Natural killer cell treated with Interleukin-12 subunit alpha and Interleukin-12 subunit beta and Interleukin-15 and Interleukin-18, amount 100 ng/mL, for 72 hours (primary cell): Measurements from ENCODE around the gene USO1. TPM values are rescaled to one million over a fixed set of nuclear protein-coding genes. Genes with fewer than 3 reads are reported as not detected.

Experiments used
- ATAC-seq, 2 donors: fragments of 150-1000 bp; cut with Tn5 transposase in 1 of 2; sonication (Bioruptor Pico), chemical (Tn5 transposase) in 1 of 2; 2 replicates each; pipeline ENCODE4 v1.10.0; 2021
- DNase-seq: peaks from one replicate; pipeline ENCODE4 v3.0.0; 2022; ENCODE audit warnings: low spot score
- H3K27ac Mint-ChIP-seq, 2 donors: 1 replicate in 1 of 2; 2 replicates in 1 of 2; pipeline ENCODE4 v1.8.0; 2022; ENCODE audit warnings: mixed read lengths in 2 of 2, mild to moderate bottlenecking in 1 of 2, moderate library complexity in 1 of 2
- H3K27me3 Mint-ChIP-seq, 2 donors: 1 replicate in 1 of 2; 2 replicates in 1 of 2; pipeline ENCODE4 v1.8.0; 2022; ENCODE audit warnings: mixed read lengths in 2 of 2
- H3K36me3 Mint-ChIP-seq: one replicate; pipeline ENCODE4 v1.8.0; 2022; ENCODE audit warnings: mixed read lengths
- H3K4me1 Mint-ChIP-seq, 2 donors: 1 replicate in 1 of 2; 2 replicates in 1 of 2; pipeline ENCODE4 v1.8.0; 2022; ENCODE audit warnings: low read depth in 2 of 2, mixed read lengths in 2 of 2, mild to moderate bottlenecking in 1 of 2
- H3K4me3 Mint-ChIP-seq: one replicate; pipeline ENCODE4 v1.8.0; 2022; ENCODE audit warnings: mixed read lengths
- H3K9me3 Mint-ChIP-seq: 2 replicates; pipeline ENCODE4 v1.8.0; 2022; ENCODE audit warnings: mixed read lengths
- total RNA-seq, 2 donors: library from RNA; stranded (reverse); gene quantifications; one replicate each; pipeline ENCODE4 v1.2.3, GENCODE V29; 2022

Gene USO1
- total RNA-seq, 2 donors from 2014 or later: 49.6 to 59.4 TPM

- ATAC-seq (no peak), DNase-seq (no peak)
- no peaks in the 10 kb centered on the region for H3K36me3 Mint-ChIP-seq
- H3K4me1 Mint-ChIP-seq: no peaks in the 10 kb centered on the region
- H3K27me3 Mint-ChIP-seq: no peaks in the 10 kb centered on the region
- H3K27ac Mint-ChIP-seq: no peak overlapping the region
- no peaks in the 10 kb centered on the region for H3K9me3 Mint-ChIP-seq
- H3K4me3 Mint-ChIP-seq: no peak overlapping the region
Measured at GRCh38 chr4:75820676-75821075, 96.3 kb downstream of the USO1 start.

- H3K4me3 Mint-ChIP-seq: no peak overlapping the region
- no peaks in the 10 kb centered on the region for H3K27me3 Mint-ChIP-seq
- no peak overlapping the region for H3K27ac Mint-ChIP-seq
- ATAC-seq: no peak
- no peaks in the 10 kb centered on the region for H3K9me3 Mint-ChIP-seq
- H3K36me3 Mint-ChIP-seq: no peaks in the 10 kb centered on the region
- H3K4me1 Mint-ChIP-seq: no peaks in the 10 kb centered on the region
- DNase-seq: no peak
Measured at GRCh38 chr4:75821216-75821615, 96.8 kb downstream of the USO1 start.

GRCh38 chr4:75821966-75822365 lies 97.6 kb downstream of the USO1 start:
- Mint-ChIP-seq H3K4me1 (no peaks in the 10 kb centered on the region), H3K27ac (no peak overlapping the region), H3K9me3 (no peaks in the 10 kb centered on the region), H3K4me3 (no peak overlapping the region), H3K36me3 (no peaks in the 10 kb centered on the region), H3K27me3 (no peaks in the 10 kb centered on the region)
- ATAC-seq: no peak
- DNase-seq: no peak

GRCh38 chr4:75822416-75822815 lies 98.0 kb downstream of the USO1 start:
- no peak overlapping the region for H3K4me3 Mint-ChIP-seq
- DNase-seq: no peak
- H3K27me3 Mint-ChIP-seq: no peaks in the 10 kb centered on the region
- no peaks in the 10 kb centered on the region for H3K36me3 Mint-ChIP-seq
- no peaks in the 10 kb centered on the region for H3K9me3 Mint-ChIP-seq
- H3K4me1 Mint-ChIP-seq: no peaks in the 10 kb centered on the region
- no peak overlapping the region for H3K27ac Mint-ChIP-seq
- ATAC-seq: no peak

- no peak for DNase-seq
- no peak for ATAC-seq
- H3K27ac Mint-ChIP-seq: no peak overlapping the region
- H3K4me3 Mint-ChIP-seq: no peak overlapping the region
- no peaks in the 10 kb centered on the region for H3K4me1 Mint-ChIP-seq
- no peaks in the 10 kb centered on the region for H3K27me3 Mint-ChIP-seq
- H3K36me3 Mint-ChIP-seq: no peaks in the 10 kb centered on the region
- H3K9me3 Mint-ChIP-seq: no peaks in the 10 kb centered on the region
Measured at GRCh38 chr4:75823812-75824211, 99.4 kb downstream of the USO1 start.

GRCh38 chr4:75830906-75831305 lies 106.5 kb downstream of the USO1 start:
- Mint-ChIP-seq H3K27ac (no peak overlapping the region), H3K9me3 (no peaks in the 10 kb centered on the region), H3K36me3 (no peaks in the 10 kb centered on the region), H3K27me3 (peaks cover 0 to 3% of the 10 kb centered on the region in 2 donors), H3K4me1 (no peaks in the 10 kb centered on the region), H3K4me3 (no peak overlapping the region)
- DNase-seq (no peak), ATAC-seq (no peak)

- ATAC-seq (no peak), DNase-seq (no peak)
- no peaks in the 10 kb centered on the region for H3K4me1 Mint-ChIP-seq
- H3K4me3 Mint-ChIP-seq: no peak overlapping the region
- no peaks in the 10 kb centered on the region for H3K9me3 Mint-ChIP-seq
- H3K27ac Mint-ChIP-seq: no peak overlapping the region
- H3K27me3 Mint-ChIP-seq: peaks cover 0 to 3% of the 10 kb centered on the region in 2 donors
- H3K36me3 Mint-ChIP-seq: no peaks in the 10 kb centered on the region
Measured at GRCh38 chr4:75831856-75832405, 107.6 kb downstream of the USO1 start.

GRCh38 chr4:75834095-75834771 lies 109.9 kb downstream of the USO1 start:
- H3K27me3 Mint-ChIP-seq: peaks cover 0 to 3% of the 10 kb centered on the region in 2 donors
- H3K27ac Mint-ChIP-seq: no peak overlapping the region

GRCh38 chr4:75834772-75835154 lies 110.4 kb downstream of the USO1 start:
- no peaks in the 10 kb centered on the region for H3K4me1 Mint-ChIP-seq
- H3K27me3 Mint-ChIP-seq: peaks cover 0 to 3% of the 10 kb centered on the region in 2 donors
- ATAC-seq: no peak

More at GRCh38 chr4:75834095-75834771, 109.9 kb downstream of the USO1 start:
- Mint-ChIP-seq H3K9me3 (no peaks in the 10 kb centered on the region), H3K4me1 (no peaks in the 10 kb centered on the region), H3K36me3 (no peaks in the 10 kb centered on the region), H3K4me3 (no peak overlapping the region)
- ATAC-seq (no peak), DNase-seq (no peak)

GRCh38 chr4:75841641-75842520 lies 117.5 kb downstream of the USO1 start:
- Mint-ChIP-seq H3K36me3 (no peaks in the 10 kb centered on the region), H3K27me3 (no peaks in the 10 kb centered on the region), H3K27ac (no peak overlapping the region), H3K4me1 (no peaks in the 10 kb centered on the region), H3K4me3 (no peak overlapping the region), H3K9me3 (no peaks in the 10 kb centered on the region)
- ATAC-seq (no peak), DNase-seq (no peak)

More at GRCh38 chr4:75834772-75835154, 110.4 kb downstream of the USO1 start:
- no peak overlapping the region for H3K27ac Mint-ChIP-seq
- H3K36me3 Mint-ChIP-seq: no peaks in the 10 kb centered on the region
- no peak for DNase-seq
- H3K9me3 Mint-ChIP-seq: no peaks in the 10 kb centered on the region
- H3K4me3 Mint-ChIP-seq: no peak overlapping the region

GRCh38 chr4:75843596-75843995 lies 119.2 kb downstream of the USO1 start:
- H3K4me3 Mint-ChIP-seq: no peak overlapping the region
- DNase-seq: no peak
- no peaks in the 10 kb centered on the region for H3K9me3 Mint-ChIP-seq
- H3K27me3 Mint-ChIP-seq: no peaks in the 10 kb centered on the region
- no peak overlapping the region for H3K27ac Mint-ChIP-seq
- ATAC-seq: no peak
- H3K4me1 Mint-ChIP-seq: peaks cover 2 to 6% of the 10 kb centered on the region in 2 donors
- H3K36me3 Mint-ChIP-seq: no peaks in the 10 kb centered on the region

GRCh38 chr4:75844151-75844662 lies 119.8 kb downstream of the USO1 start:
- H3K36me3 Mint-ChIP-seq: no peaks in the 10 kb centered on the region
- no peaks in the 10 kb centered on the region for H3K9me3 Mint-ChIP-seq
- H3K27me3 Mint-ChIP-seq: peaks cover 0 to 1% of the 10 kb centered on the region in 2 donors
- DNase-seq (no peak), ATAC-seq (no peak)
- H3K4me3 Mint-ChIP-seq: no peak overlapping the region
- no peak overlapping the region for H3K27ac Mint-ChIP-seq
- peaks cover 2 to 12% of the 10 kb centered on the region in 2 donors for H3K4me1 Mint-ChIP-seq

- ATAC-seq (no peak), DNase-seq (no peak)
- Mint-ChIP-seq H3K36me3 (no peaks in the 10 kb centered on the region), H3K9me3 (no peaks in the 10 kb centered on the region), H3K4me3 (no peak overlapping the region), H3K27ac (no peak overlapping the region), H3K4me1 (peaks cover 5 to 17% of the 10 kb centered on the region in 2 donors), H3K27me3 (peaks cover 3 to 6% of the 10 kb centered on the region in 2 donors)
Measured at GRCh38 chr4:75845992-75846391, 121.6 kb downstream of the USO1 start.
